ENCODE results near the gene BCAS3.

DNA sequence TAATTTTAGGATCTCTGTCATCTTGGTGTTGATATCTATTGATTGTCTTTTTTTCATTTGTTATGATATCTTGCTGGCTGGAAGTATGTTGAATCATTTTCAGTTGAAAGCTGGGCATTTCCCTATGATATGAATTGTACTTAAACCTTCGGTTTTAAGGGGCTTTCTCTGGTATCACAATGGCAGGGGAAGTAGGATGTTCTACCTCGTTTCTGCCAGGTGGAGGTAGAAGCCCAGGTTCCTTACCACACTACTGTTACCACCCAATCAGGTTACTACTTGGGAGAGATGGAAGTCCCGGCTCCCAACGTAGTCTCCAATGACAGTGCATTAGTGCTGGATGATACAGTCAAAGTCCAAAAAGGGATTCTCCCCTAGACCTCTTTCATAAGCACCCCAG is 440.3 kb downstream of the BCAS3 start:
- TF ChIP-seq POLR2A (IDR thresholded peaks at IDR 0.05; ENCODE audit: low read depth, low read length) (no peak), POLR2AphosphoS5 (IDR thresholded peaks at IDR 0.05; ENCODE audit: low read depth, low read length) (no peak)
